ENCODE measurements around the gene VWA7.
"Not testable (repeated sequence)": the region's sequence is repeated elsewhere in the genome, so short reads cannot be mapped to it uniquely, and the experiment has no call there.

The VWA7 gene

DNA sequence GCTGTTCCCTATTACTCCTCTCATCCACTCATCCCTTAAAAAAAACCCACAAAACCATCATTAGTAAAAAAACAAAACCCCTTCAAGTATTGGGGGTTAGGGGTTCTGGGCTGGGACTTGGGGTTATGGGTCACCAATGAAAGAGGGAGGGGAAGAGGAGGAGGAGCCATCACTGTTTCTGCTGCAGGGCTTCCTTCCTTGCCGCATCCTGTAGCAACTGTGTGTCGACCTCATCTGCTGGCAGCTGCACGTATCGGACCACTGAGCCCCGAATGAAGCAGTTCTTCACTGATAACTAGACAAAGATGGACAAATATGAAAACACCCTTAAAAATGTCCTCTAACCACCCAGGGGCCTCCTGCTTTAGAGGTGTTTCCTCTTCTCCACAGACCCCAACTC, 20.5 kb upstream of the VWA7 start:
- Histone ChIP-seq H3K27me3 (ENCODE audit: insufficient read depth, low read length) (no peaks in the 10 kb centered on the region), H3K9me3 (ENCODE audit: insufficient read depth, low read depth, low read length) (no peaks in the 10 kb centered on the region), H3K4me1 (ENCODE audit: insufficient read depth, low read length) (no peaks in the 10 kb centered on the region), H3K36me3 (ENCODE audit: insufficient read depth, low read depth, low read length) (peaks cover 44% of the 10 kb centered on the region), H3K4me3 (ENCODE audit: low read length) (no peak overlapping the region), H3K9ac (ENCODE audit: low read depth, low read length) (no peak overlapping the region), H3K27ac (ENCODE audit: low read length) (no peak overlapping the region)

DNA sequence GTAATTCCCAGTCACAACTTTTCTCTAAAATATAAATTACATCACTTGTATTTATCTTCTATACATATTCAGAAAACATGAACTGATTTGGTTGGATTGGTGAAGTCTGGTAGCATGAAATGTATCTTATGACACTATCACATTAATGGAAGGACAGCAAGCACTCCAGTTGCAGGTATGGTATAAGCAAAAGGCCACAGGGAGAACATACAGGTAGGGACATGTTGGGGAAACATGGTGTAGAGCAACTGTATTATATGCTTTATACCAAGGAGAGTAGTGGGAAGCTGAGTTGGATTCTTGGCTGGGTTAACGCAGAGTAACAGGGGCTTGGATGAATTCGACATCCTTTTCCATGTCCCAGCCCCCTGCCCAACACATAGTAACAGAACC, 19.9 kb upstream of the VWA7 start:
- Histone ChIP-seq H3K36me3 (ENCODE audit: insufficient read depth, low read depth, low read length) (peaks cover 48% of the 10 kb centered on the region), H3K27ac (ENCODE audit: low read length) (no peak overlapping the region), H3K27me3 (ENCODE audit: insufficient read depth, low read length) (no peaks in the 10 kb centered on the region), H3K4me3 (ENCODE audit: low read length) (no peak overlapping the region), H3K4me1 (ENCODE audit: insufficient read depth, low read length) (no peaks in the 10 kb centered on the region), H3K9ac (ENCODE audit: low read depth, low read length) (no peak overlapping the region), H3K9me3 (ENCODE audit: insufficient read depth, low read depth, low read length) (no peaks in the 10 kb centered on the region)

DNA sequence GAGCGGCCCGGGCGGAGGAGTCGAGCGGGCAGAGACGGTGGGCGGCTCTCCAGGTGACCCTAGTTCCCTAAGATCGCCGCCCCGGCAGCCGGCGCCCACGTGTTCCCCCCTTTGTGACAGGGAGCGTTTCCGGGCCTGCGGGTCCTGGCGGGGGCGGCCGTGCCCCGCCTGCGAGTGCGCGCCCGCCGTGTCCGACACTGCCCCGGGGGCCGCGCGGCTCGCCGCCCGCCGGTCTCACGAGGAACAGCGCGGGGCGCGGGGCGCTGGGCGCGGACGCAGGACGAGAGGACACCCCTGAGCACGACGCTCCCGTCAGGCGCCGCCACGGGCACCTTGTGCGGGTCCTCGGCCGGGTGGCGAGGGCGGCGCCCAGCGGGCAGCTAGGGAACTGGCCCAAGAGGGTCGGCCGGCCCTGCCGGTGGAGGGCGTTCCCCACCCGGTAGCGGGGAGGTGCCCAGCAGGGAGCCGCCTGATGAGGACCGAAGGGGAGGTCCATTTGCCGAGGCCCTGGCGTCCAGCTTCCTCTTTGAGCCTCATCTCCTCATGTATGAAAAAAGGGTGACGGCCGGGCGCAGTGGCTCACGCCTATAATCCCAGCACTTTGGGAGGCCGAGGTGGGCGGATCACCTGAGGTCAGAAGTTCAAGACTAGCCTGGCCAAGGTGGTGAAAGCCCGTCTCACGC, 18.6 kb upstream of the VWA7 start, which contains the start of gene VARS1:
VARS1 (minus strand) TSS at position 137 of the 683 bp plus-strand sequence. CDS start 535 bp downstream, outside the sequence.
- H3K4me3 ChIP-seq (ENCODE audit: low read length), result peak within 1 kb of the TSS; percentile 96
- peaks cover 50% of the 10 kb centered on the region for H3K36me3 ChIP-seq (ENCODE audit: insufficient read depth, low read depth, low read length)
- H3K9me3 ChIP-seq (ENCODE audit: insufficient read depth, low read depth, low read length), result no peaks in the 10 kb centered on the region
- peak within 1 kb of the TSS; percentile 87 for H3K27ac ChIP-seq (ENCODE audit: low read length)
- H3K9ac ChIP-seq (ENCODE audit: low read depth, low read length), result peak within 1 kb of the TSS; percentile 99
- H3K27me3 ChIP-seq (ENCODE audit: insufficient read depth, low read length), result no peaks in the 10 kb centered on the region
- H3K4me1 ChIP-seq (ENCODE audit: insufficient read depth, low read length), result no peaks in the 10 kb centered on the region

DNA sequence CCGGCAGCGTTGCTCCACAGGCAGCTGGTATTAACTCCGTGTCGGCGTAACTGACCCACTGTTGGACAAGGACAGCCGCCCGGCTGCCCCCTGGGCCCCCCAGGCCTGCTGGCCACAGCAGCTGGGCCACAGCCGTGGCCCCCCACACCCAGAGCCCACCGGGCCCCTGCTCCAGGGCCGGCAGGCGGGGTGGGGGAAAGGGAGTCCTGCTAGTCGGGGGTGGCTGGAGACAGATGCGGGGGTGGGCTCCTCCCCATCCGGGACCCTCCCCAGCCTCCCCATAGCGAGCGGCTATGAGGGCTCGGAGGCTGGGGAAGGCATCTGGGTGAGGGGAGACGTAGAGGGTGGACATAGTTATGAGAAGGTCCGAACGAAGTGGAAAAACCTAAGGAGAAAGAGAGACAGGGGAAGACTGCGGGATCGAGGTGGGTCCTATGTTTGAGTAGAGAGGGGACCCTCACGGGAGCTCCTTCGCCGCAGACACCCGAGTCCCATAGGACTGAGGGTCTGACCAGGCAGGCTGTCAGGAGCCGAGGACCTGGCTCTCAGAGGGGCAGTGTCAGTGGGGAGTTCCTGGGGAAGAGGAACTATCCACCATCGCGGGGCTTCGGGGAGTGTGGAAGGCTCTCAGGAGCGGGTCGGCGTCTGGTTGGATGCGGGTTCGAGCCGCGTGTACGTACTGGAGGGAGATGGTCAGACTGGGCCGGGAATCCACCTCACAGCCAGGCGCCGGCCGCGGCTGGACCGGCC, 17.9 kb upstream of the VWA7 start:
- H3K9ac ChIP-seq (ENCODE audit: low read depth, low read length), result peak overlapping the region; percentile 99
- no peaks in the 10 kb centered on the region for H3K4me1 ChIP-seq (ENCODE audit: insufficient read depth, low read length)
- H3K27ac ChIP-seq (ENCODE audit: low read length), result peak overlapping the region; percentile 87
- H3K36me3 ChIP-seq (ENCODE audit: insufficient read depth, low read depth, low read length), result peaks cover 57% of the 10 kb centered on the region
- H3K27me3 ChIP-seq (ENCODE audit: insufficient read depth, low read length), result no peaks in the 10 kb centered on the region
- H3K9me3 ChIP-seq (ENCODE audit: insufficient read depth, low read depth, low read length), result no peaks in the 10 kb centered on the region
- peak overlapping the region; percentile 96 for H3K4me3 ChIP-seq (ENCODE audit: low read length)

DNA sequence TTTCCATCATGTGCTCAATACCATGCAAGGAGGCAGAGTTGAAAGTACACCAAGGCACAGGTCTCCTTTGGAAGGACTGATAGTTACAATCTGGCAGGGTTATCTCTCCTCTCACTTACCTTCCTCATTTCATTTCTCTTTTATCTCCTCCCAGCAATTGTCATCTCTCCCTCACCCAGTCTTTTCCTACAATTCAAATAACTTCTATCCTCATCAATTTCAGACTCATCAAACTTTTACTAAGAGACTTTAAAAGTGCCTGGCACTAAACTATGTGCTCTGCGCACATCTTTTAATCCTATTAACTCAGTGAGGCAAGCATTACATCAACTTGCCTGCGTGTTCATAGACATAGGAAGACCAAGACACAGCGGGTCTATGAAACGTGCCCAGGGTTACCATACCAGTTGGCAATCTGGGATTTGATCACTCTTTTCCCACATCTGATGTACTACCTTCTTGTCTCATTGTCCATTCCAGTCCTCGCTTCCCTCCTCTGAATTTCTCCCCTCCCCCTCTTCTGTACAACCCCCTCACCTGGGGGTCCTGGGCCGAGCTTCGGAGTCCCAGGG, 17.3 kb upstream of the VWA7 start:
- Histone ChIP-seq H3K9ac (ENCODE audit: low read depth, low read length) (peak overlapping the region; percentile 99), H3K4me3 (ENCODE audit: low read length) (peak overlapping the region; percentile 96), H3K27me3 (ENCODE audit: insufficient read depth, low read length) (no peaks in the 10 kb centered on the region), H3K4me1 (ENCODE audit: insufficient read depth, low read length) (no peaks in the 10 kb centered on the region), H3K27ac (ENCODE audit: low read length) (no peak overlapping the region), H3K36me3 (ENCODE audit: insufficient read depth, low read depth, low read length) (peaks cover 57% of the 10 kb centered on the region), H3K9me3 (ENCODE audit: insufficient read depth, low read depth, low read length) (no peaks in the 10 kb centered on the region)

DNA sequence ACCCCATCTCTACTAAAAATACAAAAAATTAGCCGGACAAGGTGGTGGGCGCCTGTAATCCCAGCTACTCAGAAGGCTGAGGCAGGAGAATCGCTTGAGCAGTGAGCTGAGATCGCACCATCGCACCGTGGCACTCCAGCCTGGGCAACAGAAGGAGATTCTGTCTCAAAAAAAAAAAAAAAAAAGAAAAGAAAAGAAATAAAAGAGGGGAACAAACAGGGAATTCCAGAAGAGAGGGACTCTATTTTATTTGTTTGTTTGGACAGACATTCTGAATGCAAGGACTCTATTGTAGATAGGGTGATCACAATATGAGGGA, 16.8 kb upstream of the VWA7 start:
- H3K9me3 ChIP-seq (ENCODE audit: insufficient read depth, low read depth, low read length); H3K4me1 ChIP-seq (ENCODE audit: insufficient read depth, low read length); H3K27ac ChIP-seq (ENCODE audit: low read length); H3K27me3 ChIP-seq (ENCODE audit: insufficient read depth, low read length): not testable (repeated sequence)
- Histone ChIP-seq H3K36me3 (ENCODE audit: insufficient read depth, low read depth, low read length) (peaks cover 59% of the 10 kb centered on the region), H3K9ac (ENCODE audit: low read depth, low read length) (peak overlapping the region; percentile 99; the same call in 1 of the 2 replicates), H3K4me3 (ENCODE audit: low read length) (peak overlapping the region; percentile 96)

DNA sequence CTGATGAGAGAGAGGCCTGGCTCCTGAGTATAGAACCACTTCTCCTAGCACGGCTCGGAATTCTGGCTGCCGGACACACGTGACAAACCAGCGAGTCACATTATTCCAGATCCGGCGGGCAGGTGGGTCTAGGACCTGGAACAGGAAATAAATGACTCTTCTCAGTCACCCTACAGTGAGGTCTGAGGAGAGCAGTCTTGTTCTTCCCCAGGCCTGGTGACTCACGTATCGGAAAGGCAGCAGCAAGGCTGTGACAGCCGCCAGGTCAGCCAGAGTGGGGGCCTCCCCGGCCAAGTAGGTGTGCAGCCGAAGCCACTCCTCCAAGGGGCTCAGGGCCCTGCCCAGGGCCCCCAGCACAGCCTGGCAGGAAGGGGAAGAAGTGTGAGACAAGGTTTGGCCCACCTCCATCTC, 15.6 kb upstream of the VWA7 start:
- Histone ChIP-seq H3K36me3 (ENCODE audit: insufficient read depth, low read depth, low read length) (peaks cover 53% of the 10 kb centered on the region), H3K9ac (ENCODE audit: low read depth, low read length) (no peak overlapping the region), H3K27ac (ENCODE audit: low read length) (no peak overlapping the region)

DNA sequence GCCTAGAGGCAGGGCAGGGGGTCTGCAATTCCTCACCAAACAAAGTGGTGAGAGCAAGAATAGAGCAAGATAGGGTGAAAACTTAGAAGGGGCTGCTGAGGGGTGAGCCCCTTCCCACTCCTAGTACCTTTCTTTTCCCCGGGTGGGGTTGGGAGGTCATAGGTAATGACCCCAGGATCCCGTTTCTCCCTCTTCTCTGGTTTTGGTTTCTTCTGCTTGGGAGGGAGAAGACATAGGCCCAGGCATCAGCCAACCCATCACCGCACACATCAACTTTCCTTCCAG, 14.9 kb upstream of the VWA7 start:
- Histone ChIP-seq H3K4me3 (ENCODE audit: low read length) (no peak overlapping the region), H3K27me3 (ENCODE audit: insufficient read depth, low read length) (no peaks in the 10 kb centered on the region), H3K9me3 (ENCODE audit: insufficient read depth, low read depth, low read length) (no peaks in the 10 kb centered on the region), H3K36me3 (ENCODE audit: insufficient read depth, low read depth, low read length) (peaks cover 50% of the 10 kb centered on the region), H3K9ac (ENCODE audit: low read depth, low read length) (no peak overlapping the region), H3K27ac (ENCODE audit: low read length) (no peak overlapping the region), H3K4me1 (ENCODE audit: insufficient read depth, low read length) (no peaks in the 10 kb centered on the region)

More for the DNA sequence above, 15.6 kb upstream of the VWA7 start:
- Histone ChIP-seq H3K4me1 (ENCODE audit: insufficient read depth, low read length) (no peaks in the 10 kb centered on the region), H3K4me3 (ENCODE audit: low read length) (no peak overlapping the region), H3K27me3 (ENCODE audit: insufficient read depth, low read length) (no peaks in the 10 kb centered on the region), H3K9me3 (ENCODE audit: insufficient read depth, low read depth, low read length) (no peaks in the 10 kb centered on the region)

DNA sequence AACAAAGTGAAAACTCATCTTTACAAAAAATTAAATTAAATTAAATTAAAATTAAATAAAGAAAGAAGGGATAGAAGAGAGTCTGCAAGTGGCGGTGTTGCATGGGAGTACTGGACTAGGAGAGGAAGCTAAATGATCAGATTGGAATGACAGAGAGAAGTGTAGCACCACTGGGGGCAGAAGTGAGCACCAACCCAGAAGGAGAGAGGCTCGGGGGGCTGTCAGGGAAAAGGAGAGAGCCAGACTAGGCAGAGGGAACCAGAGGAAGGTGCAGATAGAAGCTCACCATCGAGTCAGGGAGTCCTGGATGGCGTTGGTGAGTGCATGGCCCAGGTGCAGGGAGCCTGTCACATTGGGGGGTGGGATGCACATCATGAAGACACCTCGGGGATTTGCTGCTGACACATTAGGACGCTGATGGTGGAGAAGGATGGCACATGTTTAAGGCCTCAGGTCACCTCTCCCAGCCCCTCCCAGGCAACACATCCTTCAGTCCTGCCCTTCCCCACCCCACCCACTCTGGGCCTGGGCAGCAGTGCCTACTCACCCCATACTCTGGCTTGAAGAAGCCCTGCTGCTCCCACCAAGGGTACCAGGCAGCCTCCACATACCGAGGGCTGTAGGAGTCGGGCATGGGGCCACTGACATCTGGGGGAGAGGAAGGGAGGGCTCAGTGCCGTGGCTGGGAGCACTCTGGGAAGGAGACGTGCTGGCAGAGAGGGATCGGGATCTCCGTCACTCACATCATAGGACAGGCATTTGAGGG, 14.4 kb upstream of the VWA7 start:
- Histone ChIP-seq H3K27me3 (ENCODE audit: insufficient read depth, low read length) (no peaks in the 10 kb centered on the region), H3K36me3 (ENCODE audit: insufficient read depth, low read depth, low read length) (peaks cover 49% of the 10 kb centered on the region), H3K9ac (ENCODE audit: low read depth, low read length) (no peak overlapping the region), H3K4me1 (ENCODE audit: insufficient read depth, low read length) (no peaks in the 10 kb centered on the region), H3K4me3 (ENCODE audit: low read length) (no peak overlapping the region), H3K9me3 (ENCODE audit: insufficient read depth, low read depth, low read length) (no peaks in the 10 kb centered on the region), H3K27ac (ENCODE audit: low read length) (no peak overlapping the region)

DNA sequence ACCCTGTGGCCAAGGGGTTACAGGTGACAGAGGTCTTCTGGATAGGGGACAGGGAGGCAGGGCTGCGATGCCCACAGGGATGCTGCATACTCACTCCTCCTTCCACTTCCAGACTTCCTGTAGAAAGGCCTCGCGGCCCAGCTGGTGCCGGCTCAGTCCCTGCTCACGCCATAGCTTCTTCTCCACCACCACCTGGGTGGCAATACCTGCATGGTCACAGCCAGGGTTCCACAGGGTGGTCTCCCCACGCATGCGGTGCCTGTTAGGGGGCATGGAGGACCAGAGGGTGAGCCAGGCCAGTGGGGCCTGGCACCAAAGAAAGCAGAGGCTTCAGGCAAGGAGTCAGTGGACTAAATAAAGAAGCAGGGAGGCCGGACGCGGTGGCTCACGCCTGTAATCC, 8.3 kb upstream of the VWA7 start:
- Histone ChIP-seq H3K9me3 (ENCODE audit: insufficient read depth, low read depth, low read length) (no peaks in the 10 kb centered on the region), H3K9ac (ENCODE audit: low read depth, low read length) (no peak overlapping the region), H3K4me1 (ENCODE audit: insufficient read depth, low read length) (no peaks in the 10 kb centered on the region), H3K27ac (ENCODE audit: low read length) (no peak overlapping the region), H3K27me3 (ENCODE audit: insufficient read depth, low read length) (no peaks in the 10 kb centered on the region), H3K4me3 (ENCODE audit: low read length) (no peak overlapping the region), H3K36me3 (ENCODE audit: insufficient read depth, low read depth, low read length) (peaks cover 80% of the 10 kb centered on the region)

DNA sequence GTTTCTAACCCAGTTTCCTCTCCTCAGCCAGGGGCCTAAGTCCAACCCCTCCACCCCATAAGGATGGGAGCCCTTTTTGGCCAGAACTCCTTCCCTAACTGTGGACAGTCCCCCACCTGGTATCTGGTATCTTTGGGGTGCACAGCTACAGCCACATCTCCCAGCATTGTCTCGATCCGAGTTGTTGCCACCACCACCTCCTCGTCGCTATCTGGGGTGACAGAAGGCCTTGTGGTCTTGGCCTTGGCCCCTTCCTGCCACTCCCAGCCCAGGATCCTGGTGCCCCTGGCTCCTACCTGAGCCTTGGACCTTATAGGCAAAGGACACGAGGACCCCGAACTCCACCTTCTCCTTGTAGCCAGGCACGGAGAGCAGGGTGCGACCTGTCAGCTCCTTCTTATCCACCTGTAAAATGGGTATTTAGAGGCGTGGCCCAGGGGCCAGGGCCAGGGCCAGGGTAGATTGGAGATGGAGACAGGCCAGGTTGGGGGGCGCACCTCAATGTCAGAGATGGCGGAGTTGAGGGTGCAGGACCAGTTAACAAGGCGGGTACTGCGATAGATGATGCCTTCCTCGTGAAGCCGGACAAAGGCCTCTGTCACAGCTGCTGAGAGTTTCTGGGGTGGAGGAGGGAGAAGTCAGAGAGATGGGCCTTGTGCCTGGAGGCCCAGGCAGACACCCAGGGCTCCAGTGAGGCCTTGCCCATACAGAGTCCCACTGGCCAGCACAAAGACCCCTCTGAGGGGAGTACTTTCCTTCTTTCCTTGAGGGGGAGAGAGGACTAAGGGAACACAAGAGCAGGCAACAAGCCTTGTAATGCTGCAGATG, 7.2 kb upstream of the VWA7 start:
- Histone ChIP-seq H3K27me3 (ENCODE audit: insufficient read depth, low read length) (no peaks in the 10 kb centered on the region), H3K36me3 (ENCODE audit: insufficient read depth, low read depth, low read length) (peaks cover 82% of the 10 kb centered on the region), H3K4me1 (ENCODE audit: insufficient read depth, low read length) (no peaks in the 10 kb centered on the region), H3K4me3 (ENCODE audit: low read length) (no peak overlapping the region), H3K27ac (ENCODE audit: low read length) (no peak overlapping the region), H3K9me3 (ENCODE audit: insufficient read depth, low read depth, low read length) (no peaks in the 10 kb centered on the region), H3K9ac (ENCODE audit: low read depth, low read length) (no peak overlapping the region)

Measured in iPS-20b (cell line).